DOHH2 (cell line): ENCODE results near the gene CDH18.

Experiments used
- H3F3A ChIP-seq: fragments of 200-600 bp; sonication (generic), shearing (Covaris generic); 2 replicates; pipeline ENCODE4 v1.6.0; 2016; ENCODE audit warnings: antibody characterized with exemption, mild to moderate bottlenecking; ENCODE audit not compliant: control insufficient read depth, insufficient read depth
- H3K27ac ChIP-seq: fragments of 200-600 bp; sonication (generic); 2 replicates; pipeline ENCODE4 v1.5.1; 2014; ENCODE audit warnings: low read depth, mild to moderate bottlenecking, low read length, moderate library complexity
- H3K27me3 ChIP-seq: fragments of 200-600 bp; sonication (generic); 2 replicates; pipeline ENCODE4 v1.6.1; 2014; ENCODE audit warnings: mild to moderate bottlenecking, low read length, mixed read lengths; ENCODE audit not compliant: control insufficient read depth
- H3K36me3 ChIP-seq: fragments of 200-600 bp; sonication (generic); 2 replicates; pipeline ENCODE4 v1.6.1; 2014; ENCODE audit warnings: mild to moderate bottlenecking, low read length, moderate library complexity, mixed read lengths; ENCODE audit not compliant: control insufficient read depth
- H3K4me1 ChIP-seq: fragments of 200-600 bp; sonication (generic); 2 replicates; pipeline ENCODE4 v1.6.1; 2014; ENCODE audit warnings: mild to moderate bottlenecking, low read length, mixed read lengths; ENCODE audit not compliant: control insufficient read depth
- H3K4me2 ChIP-seq: fragments of 200-600 bp; sonication (generic); 2 replicates; pipeline ENCODE4 v1.6.0; 2014; ENCODE audit warnings: mild to moderate bottlenecking, low read length, moderate library complexity
- H3K4me3 ChIP-seq: fragments of 200-600 bp; sonication (generic); 2 replicates; pipeline ENCODE4 v1.5.1; 2014; ENCODE audit warnings: mild to moderate bottlenecking, low read length, mixed read lengths
- H3K79me2 ChIP-seq: fragments of 200-600 bp; sonication (generic); 2 replicates; pipeline ENCODE4 v1.6.1; 2014; ENCODE audit warnings: mild to moderate bottlenecking, low read length, mixed read lengths; ENCODE audit not compliant: control insufficient read depth
- H3K9me2 ChIP-seq: fragments of 200-600 bp; sonication (generic); replicated peaks from 2 replicates; pipeline ENCODE4 v1.6.1; 2014; ENCODE audit warnings: mild to moderate bottlenecking, low read length, mixed read lengths; ENCODE audit not compliant: control insufficient read depth
- H3K9me3 ChIP-seq: fragments of 200-600 bp; sonication (generic); 2 replicates; pipeline ENCODE4 v1.6.1; 2014; ENCODE audit warnings: antibody characterized with exemption, low read length, mixed read lengths; ENCODE audit not compliant: control insufficient read depth, insufficient read depth
- H4K20me1 ChIP-seq: fragments of 200-600 bp; sonication (generic); 2 replicates; pipeline ENCODE4 v1.6.0; 2014; ENCODE audit warnings: low read depth, mild to moderate bottlenecking, antibody characterized with exemption, low read length, moderate library complexity; ENCODE audit not compliant: control insufficient read depth, insufficient read depth
- EZH2phosphoT487 ChIP-seq: fragments of 200-600 bp; sonication (generic); IDR thresholded peaks from 2 replicates; pipeline ENCODE4 v1.6.1; 2017; ENCODE audit warnings: borderline replicate concordance, mild to moderate bottlenecking, antibody characterized with exemption, low read length, moderate library complexity, mixed read lengths
- TF ChIP-seq, protein P1 (sequence below): fragments of 200-600 bp; sonication (generic); IDR thresholded peaks from one replicate; pipeline ENCODE4 v1.5.1; 2014; ENCODE audit warnings: antibody characterized with exemption, mild to moderate bottlenecking, low read depth, low read length; ENCODE audit not compliant: poor library complexity, severe bottlenecking

CDH18 gene

GRCh38 chr5:19886123-19886917 lies 101.7 kb downstream of the CDH18 start:
- Histone ChIP-seq H3K4me1 (no peaks in the 10 kb centered on the region), H3K9me2 (no peaks in the 10 kb centered on the region), H3K4me2 (no peak overlapping the region), H3K4me3 (no peak overlapping the region), H3K36me3 (no peaks in the 10 kb centered on the region), H4K20me1 (no peaks in the 10 kb centered on the region), H3F3A (no peaks in the 10 kb centered on the region), H3K27me3 (no peaks in the 10 kb centered on the region), H3K9me3 (no peaks in the 10 kb centered on the region), H3K27ac (no peak overlapping the region), H3K79me2 (no peaks in the 10 kb centered on the region)
- TF ChIP-seq EZH2phosphoT487, result no peak
- TF ChIP-seq, protein P1, sequence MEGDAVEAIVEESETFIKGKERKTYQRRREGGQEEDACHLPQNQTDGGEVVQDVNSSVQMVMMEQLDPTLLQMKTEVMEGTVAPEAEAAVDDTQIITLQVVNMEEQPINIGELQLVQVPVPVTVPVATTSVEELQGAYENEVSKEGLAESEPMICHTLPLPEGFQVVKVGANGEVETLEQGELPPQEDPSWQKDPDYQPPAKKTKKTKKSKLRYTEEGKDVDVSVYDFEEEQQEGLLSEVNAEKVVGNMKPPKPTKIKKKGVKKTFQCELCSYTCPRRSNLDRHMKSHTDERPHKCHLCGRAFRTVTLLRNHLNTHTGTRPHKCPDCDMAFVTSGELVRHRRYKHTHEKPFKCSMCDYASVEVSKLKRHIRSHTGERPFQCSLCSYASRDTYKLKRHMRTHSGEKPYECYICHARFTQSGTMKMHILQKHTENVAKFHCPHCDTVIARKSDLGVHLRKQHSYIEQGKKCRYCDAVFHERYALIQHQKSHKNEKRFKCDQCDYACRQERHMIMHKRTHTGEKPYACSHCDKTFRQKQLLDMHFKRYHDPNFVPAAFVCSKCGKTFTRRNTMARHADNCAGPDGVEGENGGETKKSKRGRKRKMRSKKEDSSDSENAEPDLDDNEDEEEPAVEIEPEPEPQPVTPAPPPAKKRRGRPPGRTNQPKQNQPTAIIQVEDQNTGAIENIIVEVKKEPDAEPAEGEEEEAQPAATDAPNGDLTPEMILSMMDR, result no peak

DNA sequence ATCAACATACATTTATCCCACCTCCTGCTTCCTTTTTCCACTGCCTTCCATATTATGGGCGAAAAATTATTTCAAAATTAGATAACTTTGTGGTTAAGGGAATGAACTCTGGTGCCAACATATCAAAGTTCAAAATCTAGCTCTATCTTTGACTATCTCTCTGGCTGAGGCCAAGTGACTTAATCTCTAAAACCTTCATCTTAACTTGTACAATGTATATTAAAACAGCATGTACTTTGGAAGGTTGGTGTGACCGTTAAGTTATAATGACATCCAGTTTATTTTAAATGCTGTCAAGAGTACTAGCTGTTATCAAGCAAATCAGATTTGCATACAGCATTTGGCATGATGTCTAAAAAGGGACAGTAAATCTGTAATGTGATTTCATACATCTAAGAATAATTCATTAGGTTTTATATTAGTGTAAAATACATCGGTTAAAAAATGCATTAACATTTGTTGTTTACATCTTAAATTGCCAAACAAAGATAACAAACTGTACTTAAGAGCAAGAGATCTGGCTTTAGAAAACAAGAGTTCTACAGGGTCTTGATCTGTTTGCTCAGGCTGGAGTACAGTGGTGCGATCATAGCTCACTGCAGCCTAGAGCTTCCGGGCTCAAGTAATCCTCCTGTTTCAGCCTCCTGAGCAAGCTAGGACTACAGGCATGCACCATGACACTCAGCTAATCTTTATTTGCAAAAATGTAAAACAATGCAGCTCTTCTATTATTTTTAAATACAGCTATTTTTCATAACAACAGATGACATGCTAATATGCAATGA lies 102.8 kb downstream of the CDH18 start:
- no peaks in the 10 kb centered on the region for H3K9me3 ChIP-seq
- no peak overlapping the region for H3K4me2 ChIP-seq
- TF ChIP-seq, protein P1, result no peak
- TF ChIP-seq EZH2phosphoT487, result no peak
- H3K9me2 ChIP-seq, result no peaks in the 10 kb centered on the region
- no peaks in the 10 kb centered on the region for H3K36me3 ChIP-seq
- no peaks in the 10 kb centered on the region for H3F3A ChIP-seq
- H3K79me2 ChIP-seq, result no peaks in the 10 kb centered on the region
- no peaks in the 10 kb centered on the region for H4K20me1 ChIP-seq
- no peaks in the 10 kb centered on the region for H3K4me1 ChIP-seq
- no peak overlapping the region for H3K4me3 ChIP-seq
- no peaks in the 10 kb centered on the region for H3K27me3 ChIP-seq
- H3K27ac ChIP-seq, result no peak overlapping the region

GRCh38 chr5:19880859-19881436 lies 107.1 kb downstream of the CDH18 start:
- Histone ChIP-seq H3K27ac (no peak overlapping the region), H3K79me2 (no peaks in the 10 kb centered on the region), H3K9me3 (no peaks in the 10 kb centered on the region), H3K4me1 (no peaks in the 10 kb centered on the region), H3F3A (no peaks in the 10 kb centered on the region), H3K4me3 (no peak overlapping the region), H4K20me1 (no peaks in the 10 kb centered on the region), H3K9me2 (no peaks in the 10 kb centered on the region), H3K4me2 (no peak overlapping the region), H3K27me3 (no peaks in the 10 kb centered on the region), H3K36me3 (no peaks in the 10 kb centered on the region)
- TF ChIP-seq, protein P1, result no peak
- TF ChIP-seq EZH2phosphoT487, result no peak
